Osteoblast (primary cell): ENCODE results near the gene HNRNPD. TPM values are rescaled to one million over a fixed set of nuclear protein-coding genes. Genes with fewer than 3 reads are reported as not detected.
"Not testable (repeated sequence)": the region's sequence is repeated elsewhere in the genome, so short reads cannot be mapped to it uniquely, and the experiment has no call there.

Experiments used
- DNase-seq: peaks from one replicate; pipeline ENCODE4 v3.0.0; 2011; ENCODE audit warnings: low spot score, mixed read lengths; ENCODE audit not compliant: insufficient read length; ENCODE audit errors: missing footprints
- H2AFZ ChIP-seq: 2 replicates; pipeline ENCODE4 v1.6.0; 2011; ENCODE audit warnings: mild to moderate bottlenecking, low read length
- H3K27ac ChIP-seq: 2 replicates; pipeline ENCODE4 v1.5.1; 2011; ENCODE audit warnings: mild to moderate bottlenecking, low read depth, low read length, moderate library complexity
- H3K27me3 ChIP-seq: 2 replicates; pipeline ENCODE4 v1.6.0; 2012; ENCODE audit warnings: mild to moderate bottlenecking, control low read depth, inconsistent platforms, low read length, moderate library complexity; ENCODE audit not compliant: insufficient read depth
- H3K36me3 ChIP-seq: 2 replicates; pipeline ENCODE4 v1.5.1; 2011; ENCODE audit warnings: mild to moderate bottlenecking, low read length, control low read depth, moderate library complexity; ENCODE audit not compliant: insufficient read depth
- H3K4me1 ChIP-seq: 2 replicates; pipeline ENCODE4 v1.5.1; 2011; ENCODE audit warnings: mild to moderate bottlenecking, low read length, control low read depth, moderate library complexity; ENCODE audit not compliant: insufficient read depth
- H3K4me2 ChIP-seq: 2 replicates; pipeline ENCODE4 v1.6.0; 2011; ENCODE audit warnings: mild to moderate bottlenecking, low read length; ENCODE audit not compliant: insufficient read depth
- H3K4me3 ChIP-seq: fragments of 200-600 bp; sonication (generic); 3 replicates; pipeline ENCODE4 v1.5.1; 2012; ENCODE audit warnings: mild to moderate bottlenecking, low read length, inconsistent platforms; ENCODE audit not compliant: insufficient read depth
- H3K79me2 ChIP-seq: 2 replicates; pipeline ENCODE4 v1.6.0; 2012; ENCODE audit warnings: mild to moderate bottlenecking, low read length, control low read depth, inconsistent platforms; ENCODE audit not compliant: insufficient read depth
- H3K9me3 ChIP-seq: 2 replicates; pipeline ENCODE4 v1.5.1; 2011; ENCODE audit warnings: low read depth, low read length, control low read depth
- H4K20me1 ChIP-seq: 2 replicates; pipeline ENCODE4 v1.6.0; 2012; ENCODE audit warnings: mild to moderate bottlenecking, low read length, control low read depth; ENCODE audit not compliant: insufficient read depth
- CTCF ChIP-seq: IDR thresholded peaks from 2 replicates; pipeline ENCODE4 v1.5.1; 2011; ENCODE audit warnings: mild to moderate bottlenecking, low read depth, low read length, moderate library complexity; ENCODE audit errors: extremely low read depth
- total RNA-seq: library from RNA; depleted of rRNA; stranded (reverse); fragments of >200 nt; gene quantifications from 2 replicates; pipeline ENCODE4 v1.2.3, GENCODE V29; 2012

The HNRNPD gene
- total RNA-seq, 1 donor, result 19.2 TPM

- TF ChIP-seq CTCF, result no peak
- H3K27ac ChIP-seq, result no peak overlapping the region
- no peak overlapping the region for H3K4me3 ChIP-seq
- no peaks in the 10 kb centered on the region for H3K9me3 ChIP-seq
- no peak overlapping the region for H2AFZ ChIP-seq
- no peaks in the 10 kb centered on the region for H3K36me3 ChIP-seq
- H4K20me1 ChIP-seq, result no peaks in the 10 kb centered on the region
- H3K4me1 ChIP-seq, result no peaks in the 10 kb centered on the region
- no peak overlapping the region for H3K4me2 ChIP-seq
- no peaks in the 10 kb centered on the region for H3K79me2 ChIP-seq
- H3K27me3 ChIP-seq, result no peaks in the 10 kb centered on the region
- DNase-seq, result no peak
Observed at GRCh38 chr4:82394896-82395295, 21.1 kb upstream of the HNRNPD start.

- DNase-seq, H3K9me3 ChIP-seq: not testable (repeated sequence)
Observed at GRCh38 chr4:82390061-82390460, 16.3 kb upstream of the HNRNPD start.

GRCh38 chr4:82388405-82388804, 14.6 kb upstream of the HNRNPD start:
- Histone ChIP-seq H3K27me3 (no peaks in the 10 kb centered on the region), H3K27ac (no peak overlapping the region), H3K36me3 (no peaks in the 10 kb centered on the region), H3K4me1 (no peaks in the 10 kb centered on the region), H3K4me3 (no peak overlapping the region), H4K20me1 (no peaks in the 10 kb centered on the region), H3K9me3 (no peaks in the 10 kb centered on the region), H2AFZ (no peak overlapping the region), H3K4me2 (no peak overlapping the region), H3K79me2 (no peaks in the 10 kb centered on the region)
- no peak for DNase-seq
- TF ChIP-seq CTCF, result no peak

More at GRCh38 chr4:82390061-82390460, 16.3 kb upstream of the HNRNPD start:
- not testable (repeated sequence) for H3K79me2 ChIP-seq, H3K4me3 ChIP-seq, H3K4me2 ChIP-seq, H3K27me3 ChIP-seq, H3K36me3 ChIP-seq, H3K4me1 ChIP-seq, H4K20me1 ChIP-seq, H3K27ac ChIP-seq, H2AFZ ChIP-seq

GRCh38 chr4:82386312-82386711, 12.5 kb upstream of the HNRNPD start:
- H4K20me1 ChIP-seq, DNase-seq, H3K4me3 ChIP-seq, H3K27me3 ChIP-seq, H3K4me2 ChIP-seq, H3K79me2 ChIP-seq, H3K4me1 ChIP-seq, H2AFZ ChIP-seq, H3K36me3 ChIP-seq, H3K27ac ChIP-seq, H3K9me3 ChIP-seq: not testable (repeated sequence)

- no peak overlapping the region for H3K4me2 ChIP-seq
- H3K27me3 ChIP-seq, result no peaks in the 10 kb centered on the region
- no peak overlapping the region for H3K4me3 ChIP-seq
- DNase-seq, result no peak
- peaks cover 1% of the 10 kb centered on the region for H3K79me2 ChIP-seq
- H3K9me3 ChIP-seq, result no peaks in the 10 kb centered on the region
- H3K4me1 ChIP-seq, result no peaks in the 10 kb centered on the region
- H3K27ac ChIP-seq, result no peak overlapping the region
- no peak for TF ChIP-seq CTCF
- H3K36me3 ChIP-seq, result no peaks in the 10 kb centered on the region
- no peak overlapping the region for H2AFZ ChIP-seq
- H4K20me1 ChIP-seq, result no peaks in the 10 kb centered on the region
Observed at GRCh38 chr4:82382751-82383150, 9.0 kb upstream of the HNRNPD start.
